MCF 10A (cell line): ENCODE results near the gene PPFIA1. TPM values are rescaled to one million over a fixed set of nuclear protein-coding genes. Genes with fewer than 3 reads are reported as not detected.

ENCODE experiments used
- BruUV-seq: library from RNA; stranded (reverse); fragments of 400-500 nt; replicated peaks from 2 replicates; lab custom pipeline; 2021; lab: Mats Ljungman, UMichigan
- CTCF ChIA-PET: fragments of 300-600 bp; sonication (Branson Sonifier 250); formaldehyde crosslinking; extraction: SDS; loops from one replicate; lab custom pipeline; 2021; ENCODE audit warnings: antibody characterized with exemption, inconsistent platforms; lab: Yijun Ruan, JAX
- POLR2A ChIA-PET: fragments of 300-600, 350-650 bp; sonication (Branson Sonifier 250); formaldehyde crosslinking; extraction: SDS; loops from one replicate; lab custom pipeline; 2020; ENCODE audit warnings: antibody characterized with exemption, inconsistent platforms; lab: Yijun Ruan, JAX
- DNase-seq: peaks from one replicate; pipeline ENCODE4 v3.0.0-alpha.2; 2018; ENCODE audit not compliant: unreplicated experiment
- H3K27ac Mint-ChIP-seq: one replicate; pipeline ENCODE4 v1.8.0; 2022; ENCODE audit warnings: mild to moderate bottlenecking, low read depth, mixed read lengths; ENCODE audit not compliant: unreplicated experiment
- H3K27me3 Mint-ChIP-seq: one replicate; pipeline ENCODE4 v1.8.0; 2022; ENCODE audit warnings: mixed read lengths; ENCODE audit not compliant: insufficient read depth, unreplicated experiment
- H3K36me3 Mint-ChIP-seq: one replicate; pipeline ENCODE4 v1.8.0; 2022; ENCODE audit warnings: mild to moderate bottlenecking, moderate library complexity, mixed read lengths; ENCODE audit not compliant: insufficient read depth, unreplicated experiment
- H3K4me1 Mint-ChIP-seq: one replicate; pipeline ENCODE4 v1.8.0; 2022; ENCODE audit warnings: mixed read lengths; ENCODE audit not compliant: insufficient read depth, unreplicated experiment
- H3K4me3 Mint-ChIP-seq: one replicate; pipeline ENCODE4 v1.8.0; 2022; ENCODE audit warnings: mild to moderate bottlenecking, moderate library complexity, mixed read lengths; ENCODE audit not compliant: unreplicated experiment
- H3K9me3 Mint-ChIP-seq: one replicate; pipeline ENCODE4 v1.8.0; 2022; ENCODE audit warnings: mixed read lengths; ENCODE audit not compliant: unreplicated experiment
- CTCF ChIP-seq: fragments of 200-600 bp; IDR thresholded peaks from one replicate; pipeline ENCODE4 v1.8.0; 2022; ENCODE audit warnings: antibody characterized with exemption, mild to moderate bottlenecking; ENCODE audit not compliant: unreplicated experiment
- intact Hi-C: fragments of 100-400 bp; cut with micrococcal nuclease; formaldehyde crosslinking; loops from 2 replicates; pipeline ENCODE4 v1.14.1; 2022
- total RNA-seq: library from RNA; stranded (reverse); gene quantifications from 2 replicates; pipeline ENCODE4 v1.2.3, GENCODE V29; 2022

PPFIA1 gene
- total RNA-seq, 1 experiment from 2014 or later, result 78.8 TPM

GRCh38 chr11:70271649-70271953, 1.1 kb downstream of the PPFIA1 start:
- H3K4me3 Mint-ChIP-seq, result peak overlapping the region; percentile 85
- no peak for TF ChIP-seq CTCF
- no peak for DNase-seq
- no peaks in the 10 kb centered on the region for H3K27me3 Mint-ChIP-seq
- peak overlapping the region; percentile 88 for H3K27ac Mint-ChIP-seq
- no peaks in the 10 kb centered on the region for H3K9me3 Mint-ChIP-seq
- no TSS peak for BruUV-seq
- ChIA-PET POLR2A (interaction anchor here (0.6 to 3.2 kb wide), 15 partner anchors 10 to 1778 kb away, joined by 3 to 34 read pairs (median 3); partner anchors contain the start of genes CTTN and FADD), CTCF (interaction anchor here (0.7 kb wide), 1 partner anchor 69 kb away, joined by 4 read pairs; no protein-coding TSS in a partner anchor)
- H3K36me3 Mint-ChIP-seq, result peaks cover 36% of the 10 kb centered on the region
- intact Hi-C loops, result no loop called here
- H3K4me1 Mint-ChIP-seq, result peaks cover 23% of the 10 kb centered on the region

GRCh38 chr11:70272009-70272408, 1.5 kb downstream of the PPFIA1 start:
- H3K4me1 Mint-ChIP-seq, result peaks cover 23% of the 10 kb centered on the region
- POLR2A ChIA-PET, result interaction anchor here (0.6 to 3.2 kb wide), 13 partner anchors 10 to 1779 kb away, joined by 3 to 34 read pairs (median 3); partner anchors contain the start of genes CTTN and FADD
- BruUV-seq, result no TSS peak
- peaks cover 36% of the 10 kb centered on the region for H3K36me3 Mint-ChIP-seq
- H3K27ac Mint-ChIP-seq, result no peak overlapping the region
- H3K4me3 Mint-ChIP-seq, result peak overlapping the region; percentile 85
- H3K9me3 Mint-ChIP-seq, result no peaks in the 10 kb centered on the region
- no peaks in the 10 kb centered on the region for H3K27me3 Mint-ChIP-seq
- no peak for DNase-seq
- CTCF ChIA-PET, result interaction anchor here (0.7 kb wide), 1 partner anchor 70 kb away, joined by 4 read pairs; no protein-coding TSS in a partner anchor
- intact Hi-C loops, result no loop called here
- no peak for TF ChIP-seq CTCF

GRCh38 chr11:70278994-70279393, 8.5 kb downstream of the PPFIA1 start:
- CTCF ChIA-PET, result no interaction called here
- H3K36me3 Mint-ChIP-seq, result peaks cover 64% of the 10 kb centered on the region
- POLR2A ChIA-PET, result no interaction called here
- no peaks in the 10 kb centered on the region for H3K9me3 Mint-ChIP-seq
- intact Hi-C loops, result no loop called here
- H3K27me3 Mint-ChIP-seq, result no peaks in the 10 kb centered on the region
- H3K4me3 Mint-ChIP-seq, result no peak overlapping the region
- BruUV-seq, result no TSS peak
- no peak for TF ChIP-seq CTCF
- no peak overlapping the region for H3K27ac Mint-ChIP-seq
- H3K4me1 Mint-ChIP-seq, result peaks cover 11% of the 10 kb centered on the region
- DNase-seq, result no peak

- no peaks in the 10 kb centered on the region for H3K27me3 Mint-ChIP-seq
- CTCF ChIA-PET, result no interaction called here
- H3K4me1 Mint-ChIP-seq, result no peaks in the 10 kb centered on the region
- H3K9me3 Mint-ChIP-seq, result no peaks in the 10 kb centered on the region
- intact Hi-C loops, result no loop called here
- no peak for TF ChIP-seq CTCF
- BruUV-seq, result no TSS peak
- no peak overlapping the region for H3K27ac Mint-ChIP-seq
- H3K36me3 Mint-ChIP-seq, result peaks cover 64% of the 10 kb centered on the region
- H3K4me3 Mint-ChIP-seq, result no peak overlapping the region
- DNase-seq, result no peak
- POLR2A ChIA-PET, result interaction anchor here (1.0 kb wide), 1 partner anchor 10 kb away, joined by 4 read pairs; no protein-coding TSS in a partner anchor
Measured at GRCh38 chr11:70281156-70281609, 10.7 kb downstream of the PPFIA1 start.
